Measurements from ENCODE around the gene EML6. TPM values are rescaled to one million over a fixed set of nuclear protein-coding genes. Genes with fewer than 3 reads are reported as not detected.

The EML6 gene
- total and polyA plus RNA-seq, 10 of the 15 experiments (the other 5 are each of a cell fraction or from before 2014, with no cell fraction given): 0.09 to 0.67 (median 0.21) TPM

DNA sequence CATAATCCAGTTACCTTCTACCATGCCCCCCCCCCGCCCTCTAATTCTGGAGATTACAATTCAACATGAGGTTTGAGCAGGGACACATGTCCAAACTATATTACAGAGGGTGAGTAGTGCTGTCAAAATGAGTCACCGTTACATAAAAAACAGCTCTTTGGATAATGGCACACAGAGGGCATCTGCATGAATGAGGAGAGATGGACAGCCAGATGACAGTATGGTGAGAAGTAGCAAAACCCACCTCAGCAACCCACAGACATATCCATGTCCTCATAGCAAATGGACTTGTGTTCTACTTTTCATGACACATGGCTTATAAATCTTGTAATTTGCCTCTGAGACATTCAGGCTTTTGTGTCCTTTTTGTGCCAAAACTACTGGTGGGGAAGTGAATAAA lies 132.0 kb downstream of the EML6 start (continued):
- TF ChIP-seq, protein P1, sequence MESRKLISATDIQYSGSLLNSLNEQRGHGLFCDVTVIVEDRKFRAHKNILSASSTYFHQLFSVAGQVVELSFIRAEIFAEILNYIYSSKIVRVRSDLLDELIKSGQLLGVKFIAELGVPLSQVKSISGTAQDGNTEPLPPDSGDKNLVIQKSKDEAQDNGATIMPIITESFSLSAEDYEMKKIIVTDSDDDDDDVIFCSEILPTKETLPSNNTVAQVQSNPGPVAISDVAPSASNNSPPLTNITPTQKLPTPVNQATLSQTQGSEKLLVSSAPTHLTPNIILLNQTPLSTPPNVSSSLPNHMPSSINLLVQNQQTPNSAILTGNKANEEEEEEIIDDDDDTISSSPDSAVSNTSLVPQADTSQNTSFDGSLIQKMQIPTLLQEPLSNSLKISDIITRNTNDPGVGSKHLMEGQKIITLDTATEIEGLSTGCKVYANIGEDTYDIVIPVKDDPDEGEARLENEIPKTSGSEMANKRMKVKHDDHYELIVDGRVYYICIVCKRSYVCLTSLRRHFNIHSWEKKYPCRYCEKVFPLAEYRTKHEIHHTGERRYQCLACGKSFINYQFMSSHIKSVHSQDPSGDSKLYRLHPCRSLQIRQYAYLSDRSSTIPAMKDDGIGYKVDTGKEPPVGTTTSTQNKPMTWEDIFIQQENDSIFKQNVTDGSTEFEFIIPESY (IDR thresholded peaks at IDR 0.05): no peak
- TF ChIP-seq CEBPB (IDR thresholded peaks at IDR 0.05; ENCODE audit: borderline replicate concordance in 1 of 2, low read depth in 2 of 2, low read length in 2 of 2) (no peak), ETV6 (conservative IDR thresholded peaks at IDR 0.05 in 1 of 2, IDR thresholded peaks at IDR 0.05 in 1 of 2; ENCODE audit: borderline replicate concordance in 1 of 2, low read depth in 1 of 2) (no peak), TCF7 (IDR thresholded peaks at IDR 0.05; ENCODE audit: borderline replicate concordance) (no peak)

DNA sequence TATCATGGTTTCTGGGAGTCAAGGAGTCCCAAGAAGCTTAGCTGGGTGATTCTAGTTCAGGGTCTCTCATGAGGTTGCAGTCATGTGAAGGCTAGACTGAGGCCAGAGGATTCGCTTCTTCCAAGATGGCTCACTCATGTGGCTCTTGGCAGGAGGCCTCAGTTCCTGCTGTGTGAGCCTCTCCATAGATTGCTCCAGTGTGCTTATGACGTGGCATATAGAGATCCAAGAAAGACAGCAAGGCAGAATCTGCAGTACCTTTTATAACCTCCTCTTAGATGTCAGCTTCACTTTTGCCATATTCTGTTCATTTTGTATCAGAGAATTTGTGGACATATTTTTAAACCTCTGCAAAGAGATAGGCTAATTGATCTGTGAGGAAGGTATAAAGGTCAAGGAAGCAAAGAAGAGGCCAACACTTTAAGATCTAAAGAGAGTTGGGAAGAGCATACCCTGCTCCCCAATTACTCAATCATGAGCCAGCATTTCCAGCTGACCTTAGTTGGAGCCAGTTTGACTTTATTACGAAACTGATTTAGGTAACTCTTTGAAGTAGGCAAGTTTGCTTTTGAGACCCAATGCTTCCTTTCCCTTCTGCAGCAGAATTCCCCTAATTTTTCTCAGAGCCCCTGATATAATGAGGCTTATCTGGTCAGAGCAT lies 134.7 kb downstream of the EML6 start:
- ATAC-seq (no peak), FAIRE-seq (no peak), DNase-seq (ENCODE audit: low read depth, low spot score) (no peak)
- TF ChIP-seq, protein P2, sequence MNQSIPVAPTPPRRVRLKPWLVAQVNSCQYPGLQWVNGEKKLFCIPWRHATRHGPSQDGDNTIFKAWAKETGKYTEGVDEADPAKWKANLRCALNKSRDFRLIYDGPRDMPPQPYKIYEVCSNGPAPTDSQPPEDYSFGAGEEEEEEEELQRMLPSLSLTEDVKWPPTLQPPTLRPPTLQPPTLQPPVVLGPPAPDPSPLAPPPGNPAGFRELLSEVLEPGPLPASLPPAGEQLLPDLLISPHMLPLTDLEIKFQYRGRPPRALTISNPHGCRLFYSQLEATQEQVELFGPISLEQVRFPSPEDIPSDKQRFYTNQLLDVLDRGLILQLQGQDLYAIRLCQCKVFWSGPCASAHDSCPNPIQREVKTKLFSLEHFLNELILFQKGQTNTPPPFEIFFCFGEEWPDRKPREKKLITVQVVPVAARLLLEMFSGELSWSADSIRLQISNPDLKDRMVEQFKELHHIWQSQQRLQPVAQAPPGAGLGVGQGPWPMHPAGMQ (IDR thresholded peaks at IDR 0.05; ENCODE audit: borderline replicate concordance): no peak
- 0 out of 2 replicates have a peak, but pooled peaks have one; percentile 8 for TF ChIP-seq YY1 (IDR thresholded peaks at IDR 0.05; ENCODE audit: low read depth, low read length)
- peak; percentile 59; the same call in 1 of the 2 replicates for TF ChIP-seq TCF7 (IDR thresholded peaks at IDR 0.05; ENCODE audit: borderline replicate concordance)
- 45% methylated on average over 3 of the region's 3 CpGs for WGBS (ENCODE audit: insufficient coverage, insufficient replicate concordance, low lambda C conversion rate, missing lambda C conversion rate)
- CTCF ChIA-PET: interaction anchor here (0.9 to 1.6 kb wide), 2 partner anchors 19 to 20 kb away, joined by 3 to 4 read pairs; no protein-coding TSS in a partner anchor
- intact Hi-C loops (cut with micrococcal nuclease; ENCODE audit: unreplicated experiment) (no loop called here), in situ Hi-C loops (cut with MboI) (no loop called here)
- H4K20me1 ChIP-seq (ENCODE audit: control insufficient read depth, insufficient read depth): no peaks in the 10 kb centered on the region
- no peaks in the 10 kb centered on the region for H3K79me2 ChIP-seq (ENCODE audit: control insufficient read depth, insufficient read depth, low read length)
- H3K4me1 ChIP-seq (ENCODE audit: control insufficient read depth, insufficient read depth, low read length): no peaks in the 10 kb centered on the region
- no peak overlapping the region for H2AFZ ChIP-seq (ENCODE audit: control insufficient read depth, low read depth, low read length)
- no peak overlapping the region for H3K9ac ChIP-seq (ENCODE audit: control insufficient read depth, insufficient read depth, low read length)
- H3K9me3 ChIP-seq (replicated peaks; ENCODE audit: control insufficient read depth, insufficient read depth, low read length): no peaks in the 10 kb centered on the region
- no peaks in the 10 kb centered on the region for H3K36me3 ChIP-seq (ENCODE audit: control insufficient read depth in 2 of 2, insufficient read depth in 2 of 2, low read length in 1 of 2)
- no peak overlapping the region for H3K27ac ChIP-seq (ENCODE audit: control insufficient read depth, insufficient read depth)
- BruUV-seq (replicated peaks): no TSS peak
- no peaks in the 10 kb centered on the region; a peak in 1 of 4 replicates for H3K27me3 ChIP-seq (replicated peaks in 1 of 2; ENCODE audit: control insufficient read depth in 2 of 2, insufficient read depth in 2 of 2, low read length in 1 of 2)
- SMC1A ChIA-PET (ENCODE audit: uncharacterized antibody, unreplicated experiment): no interaction called here
- no peak overlapping the region for H3K4me3 ChIP-seq
- POLR2A ChIA-PET: no interaction called here
- no peak overlapping the region for H3K4me2 ChIP-seq (ENCODE audit: control insufficient read depth, insufficient read depth)
- RAD21 ChIA-PET (ENCODE audit: unreplicated experiment): no interaction called here

Measured in GM12878 (cell line).